IMR-90 (cell line): ENCODE measurements around the gene MT1X. TPM values are rescaled to one million over a fixed set of nuclear protein-coding genes. Genes with fewer than 3 reads are reported as not detected.

Experiments used
- ATAC-seq: fragments of 200-7000 bp; cut with Tn5 transposase; 2 replicates; pipeline ENCODE4 v1.9.1; 2020; ENCODE audit warnings: low read depth, mild to moderate bottlenecking, moderate library complexity
- BruUV-seq: library from RNA; stranded (reverse); fragments of 400-500 nt; replicated peaks from 2 replicates; lab custom pipeline; 2021; lab: Mats Ljungman, UMichigan
- CTCF ChIA-PET: fragments of 300-600 bp; formaldehyde crosslinking; extraction: SDS; loops from one replicate; lab custom pipeline; 2021; ENCODE audit warnings: antibody characterized with exemption; lab: Yijun Ruan, JAX
- POLR2A ChIA-PET: fragments of 300-600 bp; sonication (Branson Sonifier 250); formaldehyde crosslinking; loops from one replicate; lab custom pipeline; 2022; ENCODE audit warnings: antibody characterized with exemption; ENCODE audit not compliant: unreplicated experiment; lab: Charles Lee
- DNase-seq: peaks from one replicate; pipeline ENCODE4 v3.0.0; 2013
- H2AFZ ChIP-seq: replicated peaks from 2 replicates; pipeline ENCODE3; 2013; ENCODE audit warnings: low read length, mild to moderate bottlenecking; ENCODE audit not compliant: poor library complexity
- H2AK5ac ChIP-seq: 2 replicates; pipeline ENCODE4 v1.6.1; 2013; ENCODE audit warnings: low read depth, low read length, inconsistent platforms
- H2AK9ac ChIP-seq: replicated peaks from 2 replicates; pipeline ENCODE3; 2013; ENCODE audit warnings: mild to moderate bottlenecking, low read depth, low read length, moderate library complexity; ENCODE audit not compliant: poor library complexity
- H2BK120ac ChIP-seq: 2 replicates; pipeline ENCODE4 v1.6.1; 2013; ENCODE audit warnings: low read depth, low read length, inconsistent platforms
- H2BK15ac ChIP-seq: 3 replicates; pipeline ENCODE4 v1.6.1; 2013; ENCODE audit warnings: low read depth, low read length, inconsistent platforms
- H2BK20ac ChIP-seq: 2 replicates; pipeline ENCODE4 v1.6.1; 2013; ENCODE audit warnings: low read depth, mild to moderate bottlenecking, inconsistent platforms, low read length, moderate library complexity
- H2BK5ac ChIP-seq: 2 replicates; pipeline ENCODE4 v1.6.1; 2013; ENCODE audit warnings: mild to moderate bottlenecking, low read depth, low read length, inconsistent platforms; ENCODE audit not compliant: poor library complexity, severe bottlenecking
- H3K14ac ChIP-seq: replicated peaks from 2 replicates; pipeline ENCODE4 v1.6.1; 2013; ENCODE audit warnings: low read depth, low read length, inconsistent platforms
- H3K18ac ChIP-seq: 2 replicates; pipeline ENCODE4 v1.6.1; 2013; ENCODE audit warnings: low read depth, low read length, control low read depth
- H3K23ac ChIP-seq: 2 replicates; pipeline ENCODE4 v1.6.1; 2013; ENCODE audit warnings: low read depth, low read length, inconsistent platforms
- H3K27ac ChIP-seq: 2 replicates; pipeline ENCODE4 v1.5.1; 2013; ENCODE audit warnings: mild to moderate bottlenecking, control low read depth, low read length; ENCODE audit not compliant: insufficient read depth
- H3K27me3 ChIP-seq: 2 replicates; pipeline ENCODE4 v1.6.1; 2013; ENCODE audit warnings: low read length; ENCODE audit not compliant: control insufficient read depth, insufficient read depth
- H3K36me3 ChIP-seq: 2 replicates; pipeline ENCODE4 v1.6.1; 2013; ENCODE audit warnings: low read length, mixed read lengths; ENCODE audit not compliant: control insufficient read depth, insufficient read depth
- H3K4ac ChIP-seq: 2 replicates; pipeline ENCODE4 v1.6.1; 2013; ENCODE audit warnings: low read depth, low read length, inconsistent platforms
- H3K4me1 ChIP-seq: 2 replicates; pipeline ENCODE4 v1.6.1; 2013; ENCODE audit warnings: low read length, mixed read lengths; ENCODE audit not compliant: control insufficient read depth, insufficient read depth
- H3K4me2 ChIP-seq: 2 replicates; pipeline ENCODE4 v1.6.1; 2013; ENCODE audit warnings: low read depth, mild to moderate bottlenecking, control low read depth, low read length, moderate library complexity
- H3K4me3 ChIP-seq: 2 replicates; pipeline ENCODE4 v1.5.1; 2013; ENCODE audit warnings: low read depth, mild to moderate bottlenecking, control low read depth, low read length, moderate library complexity; ENCODE audit not compliant: insufficient read depth
- H3K56ac ChIP-seq: 2 replicates; pipeline ENCODE4 v1.6.1; 2013; ENCODE audit warnings: low read length, inconsistent platforms; ENCODE audit not compliant: insufficient read depth; ENCODE audit errors: extremely low read depth
- H3K79me1 ChIP-seq, 2 experiments: 2 replicates each; pipeline ENCODE4 v1.6.1; 2013; ENCODE audit warnings: low read length in 2 of 2, inconsistent platforms in 1 of 2, low read depth in 1 of 2
- H3K9ac ChIP-seq: 2 replicates; pipeline ENCODE4 v1.6.1; 2013; ENCODE audit warnings: low read depth, low read length, control low read depth
- H3K9me1 ChIP-seq: 2 replicates; pipeline ENCODE4 v1.6.1; 2013; ENCODE audit warnings: low read length, inconsistent platforms; ENCODE audit not compliant: insufficient read depth
- H3K9me3 ChIP-seq: 2 replicates; pipeline ENCODE4 v1.6.1; 2013; ENCODE audit warnings: low read length; ENCODE audit not compliant: control insufficient read depth, insufficient read depth
- H4K20me1 ChIP-seq: 2 replicates; pipeline ENCODE4 v1.6.1; 2013; ENCODE audit warnings: low read length, inconsistent platforms; ENCODE audit not compliant: insufficient read depth
- H4K5ac ChIP-seq: 2 replicates; pipeline ENCODE4 v1.6.1; 2013; ENCODE audit warnings: mild to moderate bottlenecking, low read depth, low read length, control low read depth
- H4K8ac ChIP-seq, 2 experiments: 2 replicates each; pipeline ENCODE4 v1.6.1; 2013; ENCODE audit warnings: low read depth in 2 of 2, low read length in 2 of 2, control low read depth in 1 of 2, inconsistent platforms in 1 of 2
- H4K91ac ChIP-seq: 2 replicates; pipeline ENCODE4 v1.6.1; 2013; ENCODE audit warnings: low read depth, low read length, inconsistent platforms; ENCODE audit not compliant: insufficient read depth
- FOS ChIP-seq: fragments of 150-350 bp; IDR thresholded peaks from 2 replicates; pipeline ENCODE4 v1.6.1; 2016; ENCODE audit warnings: low read depth, low read length
- MAFK ChIP-seq: IDR thresholded peaks from 2 replicates; pipeline ENCODE4 v1.6.1; 2012; ENCODE audit warnings: low read depth, low read length, improper control_type of control experiment
- RAD21 ChIP-seq: IDR thresholded peaks from 2 replicates; pipeline ENCODE4 v1.6.1; 2012; ENCODE audit warnings: low read length, improper control_type of control experiment
- RFX5 ChIP-seq: IDR thresholded peaks from 2 replicates; pipeline ENCODE4 v1.8.0; 2012; ENCODE audit warnings: low read depth, mild to moderate bottlenecking, low read length, moderate library complexity
- SMC3 ChIP-seq: fragments of 150-350 bp; IDR thresholded peaks from 2 replicates; pipeline ENCODE4 v1.6.1; 2016; ENCODE audit warnings: low read depth, mild to moderate bottlenecking, antibody characterized with exemption, low read length, moderate library complexity
- USF2 ChIP-seq: fragments of 150-350 bp; IDR thresholded peaks from 2 replicates; pipeline ENCODE4 v1.6.1; 2017; ENCODE audit warnings: mild to moderate bottlenecking, antibody characterized with exemption, low read length, low read depth
- WGBS, 2 experiments: methylation state at CpG; one replicate each; pipeline versions ENCODE4 v1.1.5 to v1.1.7; 2013; ENCODE audit warnings: missing lambda C conversion rate in 2 of 2; ENCODE audit not compliant: insufficient read length in 1 of 2; ENCODE audit errors: extremely low coverage in 2 of 2; 5-methylcytosine and 5-hydroxymethylcytosine counted together
- dilution Hi-C: fragments of 300-500 bp; cut with HindIII; formaldehyde crosslinking; loops from one replicate; pipeline ENCODE4 v1.14.3; 2018; ENCODE audit warnings: low sequenced_read_pairs; ENCODE audit not compliant: unreplicated experiment
- in situ Hi-C: fragments of 300-500 bp; cut with MboI; formaldehyde crosslinking; loops from 3 replicates; pipeline ENCODE4 v1.14.3; 2019; ENCODE audit warnings: low sequenced_read_pairs, inconsistent platforms, mixed read lengths
- intact Hi-C: fragments of 100-400 bp; cut with micrococcal nuclease; formaldehyde crosslinking; loops from 2 replicates; pipeline ENCODE4 v1.10.0; 2022
- polyA plus RNA-seq, 3 experiments: library from polyadenylated mRNA; depleted of rRNA; stranded (reverse); fragments of >200 nt; gene quantifications; 2 replicates each; pipeline ENCODE4 v1.2.3, GENCODE V29; 2012; ENCODE audit warnings: low replicate concordance in 1 of 3
- total RNA-seq: library from RNA; depleted of rRNA; stranded (reverse); fragments of >200 nt; gene quantifications from 2 replicates; pipeline ENCODE4 v1.2.3, GENCODE V29; 2012
- TF ChIP-seq, protein P1 (sequence below): fragments of 150-350 bp; IDR thresholded peaks from 2 replicates; pipeline ENCODE4 v1.6.1; 2016; ENCODE audit warnings: low read depth, mild to moderate bottlenecking, low read length, moderate library complexity, borderline replicate concordance

Gene MT1X
- total and polyA plus RNA-seq, 2 of the 4 experiments (the other 2 are of a cell fraction): 5.6 to 170 TPM

GRCh38 chr16:56709443-56710040 is 27.3 kb downstream of the MT1X start:
- no peak overlapping the region for H2BK120ac ChIP-seq

More at GRCh38 chr16:56709443-56710040, 27.3 kb downstream of the MT1X start:
- no peak overlapping the region for H3K4me2 ChIP-seq
- TF ChIP-seq RFX5 (no peak), RAD21 (no peak), MAFK (no peak), FOS (no peak), SMC3 (no peak), USF2 (no peak)
- TF ChIP-seq, protein P1, sequence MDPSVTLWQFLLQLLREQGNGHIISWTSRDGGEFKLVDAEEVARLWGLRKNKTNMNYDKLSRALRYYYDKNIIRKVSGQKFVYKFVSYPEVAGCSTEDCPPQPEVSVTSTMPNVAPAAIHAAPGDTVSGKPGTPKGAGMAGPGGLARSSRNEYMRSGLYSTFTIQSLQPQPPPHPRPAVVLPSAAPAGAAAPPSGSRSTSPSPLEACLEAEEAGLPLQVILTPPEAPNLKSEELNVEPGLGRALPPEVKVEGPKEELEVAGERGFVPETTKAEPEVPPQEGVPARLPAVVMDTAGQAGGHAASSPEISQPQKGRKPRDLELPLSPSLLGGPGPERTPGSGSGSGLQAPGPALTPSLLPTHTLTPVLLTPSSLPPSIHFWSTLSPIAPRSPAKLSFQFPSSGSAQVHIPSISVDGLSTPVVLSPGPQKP: no peak
- H2AFZ ChIP-seq: no peak overlapping the region
- no peak overlapping the region for H4K8ac ChIP-seq
- no peak overlapping the region for H3K9ac ChIP-seq
- no peaks in the 10 kb centered on the region for H3K9me1 ChIP-seq
- H3K9me3 ChIP-seq: no peaks in the 10 kb centered on the region
- no peak overlapping the region for H3K4me3 ChIP-seq
- H3K23ac ChIP-seq: no peak overlapping the region
- no peak overlapping the region for H4K5ac ChIP-seq
- no peak overlapping the region for H2BK15ac ChIP-seq
- no peak overlapping the region for H3K14ac ChIP-seq
- H3K4ac ChIP-seq: no peak overlapping the region
- H2AK9ac ChIP-seq: no peak overlapping the region
- no peak overlapping the region for H3K56ac ChIP-seq
- no peak overlapping the region for H3K18ac ChIP-seq
- ChIA-PET POLR2A (no interaction called here), CTCF (interaction anchor here (1.5 kb wide), 1 partner anchor 103 kb away, joined by 3 read pairs; no protein-coding TSS in a partner anchor)
- H3K27me3 ChIP-seq: peaks cover 20% of the 10 kb centered on the region
- H3K36me3 ChIP-seq: no peaks in the 10 kb centered on the region
- in situ Hi-C loops: loop anchor here (25.0 kb wide), 1 partner anchor 772 kb away; no protein-coding TSS in a partner anchor
- H4K20me1 ChIP-seq: no peaks in the 10 kb centered on the region
- dilution Hi-C loops: no loop called here
- no peaks in the 10 kb centered on the region for H3K79me1 ChIP-seq
- DNase-seq (no peak), ATAC-seq (no peak)
- H3K4me1 ChIP-seq: no peaks in the 10 kb centered on the region
- H4K91ac ChIP-seq: no peak overlapping the region
- BruUV-seq: no TSS peak
- 66% methylated on average over 3 of the region's 4 CpGs; no CpG with 5 or more reads in 1 of the 2 experiments for WGBS, 2 experiments
- H2AK5ac ChIP-seq: no peak overlapping the region
- H2BK5ac ChIP-seq: no peak overlapping the region
- H2BK20ac ChIP-seq: no peak overlapping the region
- intact Hi-C loops: no loop called here
- no peak overlapping the region for H3K27ac ChIP-seq
